HG03039 (cell line): Measurements from ENCODE around the gene CACNA1B.

Experiments
- ATAC-seq: cut with Tn5 transposase; IDR thresholded peaks from one replicate; pipeline ENCODE4 v1.9.1; 2021; ENCODE audit warnings: mild to moderate bottlenecking, moderate library complexity; ENCODE audit not compliant: unreplicated experiment

The CACNA1B gene

DNA sequence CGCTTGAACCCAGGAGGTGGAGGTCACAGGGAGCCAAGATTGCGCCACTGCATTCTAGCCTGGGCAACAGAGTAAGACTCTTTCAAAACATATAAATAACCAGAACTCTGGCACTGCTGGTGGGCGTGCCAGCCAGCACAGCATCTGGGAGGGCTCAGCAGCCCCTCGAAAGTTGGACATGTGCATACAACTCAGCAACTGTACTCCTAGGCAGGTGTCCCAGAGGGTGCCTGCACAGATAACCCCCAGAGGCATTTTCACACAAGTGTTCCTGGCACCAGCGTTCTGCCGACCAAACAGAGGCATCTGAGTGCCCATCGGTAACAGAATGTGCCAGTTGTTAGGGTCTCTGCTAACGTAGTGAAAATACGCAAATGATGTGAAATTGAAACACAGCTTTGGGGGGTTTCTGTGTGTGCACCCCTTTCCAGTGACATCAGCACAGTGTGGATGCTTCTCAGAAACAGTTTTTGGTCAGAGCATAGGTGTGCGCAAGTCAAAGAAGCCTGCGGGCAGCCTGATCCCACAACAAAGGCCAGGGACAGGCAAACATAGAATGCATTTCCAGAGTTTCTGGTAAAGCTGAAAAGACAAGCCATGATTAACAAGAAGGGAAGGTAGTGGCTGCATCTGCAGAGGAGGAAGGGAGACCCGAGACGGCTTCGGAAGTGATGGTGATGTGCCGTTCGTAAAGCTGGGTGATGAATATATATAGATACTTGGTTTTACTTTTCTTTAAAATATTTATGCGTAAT is 190.2 kb downstream of the CACNA1B start:
- no peak for ATAC-seq

DNA sequence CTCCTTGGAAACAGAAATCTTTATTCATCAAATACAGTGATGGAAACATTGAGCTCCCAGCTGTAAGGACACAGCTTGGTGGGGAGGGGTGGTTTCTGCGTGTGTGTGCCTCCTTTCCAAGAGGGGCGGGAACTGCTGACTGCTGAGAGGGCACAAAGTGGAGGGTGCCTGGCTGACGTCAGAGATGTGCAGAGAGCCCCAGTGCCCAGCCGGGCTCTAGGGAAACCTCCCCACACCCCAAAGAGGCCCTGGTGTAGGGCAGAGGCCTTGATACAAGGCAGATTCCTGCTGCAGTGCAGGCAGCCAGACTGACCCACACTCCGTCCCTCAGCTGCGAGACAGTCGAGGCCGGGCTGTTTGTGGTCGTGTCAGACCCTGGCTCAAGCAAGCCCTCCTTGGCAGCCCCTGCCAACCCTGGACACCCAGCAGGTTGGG is 191.0 kb downstream of the CACNA1B start:
- ATAC-seq = no peak

DNA sequence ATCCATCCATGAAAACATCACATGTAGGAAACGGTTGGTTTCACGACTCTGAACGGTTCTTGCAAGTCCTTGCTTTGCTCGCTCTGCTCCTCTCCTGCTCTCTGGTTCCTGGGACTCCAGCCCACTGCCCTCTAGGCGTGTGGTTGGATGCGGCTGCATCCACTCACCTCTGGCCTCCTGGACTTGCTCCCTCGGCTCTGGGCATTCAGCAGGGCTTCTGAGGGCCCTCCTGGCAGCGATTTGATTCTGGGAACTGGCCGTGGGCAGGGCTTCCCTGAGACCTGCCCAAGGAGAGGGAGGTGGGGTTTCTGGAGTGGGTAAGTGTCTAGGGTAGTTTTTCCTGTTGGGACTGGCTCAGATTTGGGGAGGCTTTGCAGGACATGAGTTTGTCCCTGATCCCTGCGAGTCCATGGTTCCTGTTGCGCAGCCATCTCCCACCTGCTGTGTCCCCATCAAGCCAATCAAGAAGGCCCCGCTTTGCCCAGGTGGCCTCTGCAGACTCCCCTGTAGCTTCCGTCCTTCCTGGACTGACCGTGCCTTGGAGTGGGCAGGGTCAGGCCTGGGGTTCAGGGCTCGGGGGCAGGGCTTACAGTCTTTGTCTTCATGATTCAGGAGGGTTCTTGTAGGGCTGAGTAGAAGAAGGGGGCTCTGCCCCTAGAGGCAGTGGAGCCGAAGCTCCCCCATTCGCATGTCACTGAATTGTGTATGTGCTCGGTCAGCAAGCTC is 192.3 kb downstream of the CACNA1B start:
- ATAC-seq = no peak

DNA sequence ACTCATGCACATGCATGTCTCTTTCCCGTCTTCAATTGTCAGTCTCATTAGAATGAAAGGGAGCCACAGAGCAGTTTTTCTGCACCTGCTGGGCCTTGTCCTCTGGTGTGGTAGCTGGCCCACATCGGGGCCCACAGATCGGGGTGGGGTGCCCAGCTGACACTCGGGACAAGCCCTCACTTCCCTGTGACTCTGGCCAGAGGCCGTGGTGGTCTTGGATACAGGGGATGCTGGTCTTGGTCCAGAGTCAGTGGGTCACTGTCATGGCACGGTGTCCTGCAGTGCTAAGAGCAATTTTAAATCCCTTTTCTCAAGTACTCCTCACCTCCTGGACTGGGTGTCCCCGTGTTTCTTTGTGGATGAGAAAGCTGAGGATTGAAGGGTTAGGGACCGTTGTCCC is 193.2 kb downstream of the CACNA1B start:
- ATAC-seq = no peak

DNA sequence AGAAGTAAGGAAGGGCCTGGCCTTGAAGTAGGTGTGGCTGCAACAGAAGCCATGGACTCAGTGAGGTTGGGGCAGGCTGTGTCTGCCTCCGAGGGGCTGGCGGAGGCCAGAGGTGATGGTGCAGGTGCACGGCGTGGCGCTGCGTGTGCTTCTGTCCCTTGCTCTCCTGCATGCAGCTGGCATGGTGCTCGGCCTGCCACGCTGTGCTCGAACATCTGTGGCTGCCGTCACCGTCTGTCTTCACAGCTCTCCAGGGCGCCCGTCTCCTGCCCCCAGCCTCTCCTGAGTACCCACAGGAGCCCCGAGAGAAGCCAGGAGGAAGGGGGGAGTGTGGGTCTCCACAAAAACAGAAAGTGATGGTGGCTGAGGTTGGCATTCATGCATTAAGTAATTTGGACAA is 193.7 kb downstream of the CACNA1B start:
- ATAC-seq = no peak

DNA sequence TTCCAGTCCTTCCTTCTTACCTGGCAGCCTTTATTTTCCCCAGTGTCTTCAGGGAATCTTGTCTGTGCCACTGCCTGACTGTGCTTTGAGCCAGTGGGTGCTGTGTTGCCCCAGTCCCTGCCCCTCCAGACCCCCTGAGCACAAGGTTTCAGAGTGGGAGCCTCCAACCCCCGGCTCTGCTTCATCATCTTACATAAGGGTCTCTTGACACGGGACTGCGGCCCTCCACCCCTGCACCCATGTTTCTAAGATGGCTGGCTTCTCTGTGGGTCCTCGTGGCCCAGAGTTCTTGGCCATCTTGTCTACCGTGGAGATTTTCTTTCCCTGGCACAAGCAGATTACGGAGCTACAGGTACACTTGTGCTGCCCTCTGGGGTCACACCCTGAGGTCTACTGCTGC is 194.1 kb downstream of the CACNA1B start:
- no peak for ATAC-seq

DNA sequence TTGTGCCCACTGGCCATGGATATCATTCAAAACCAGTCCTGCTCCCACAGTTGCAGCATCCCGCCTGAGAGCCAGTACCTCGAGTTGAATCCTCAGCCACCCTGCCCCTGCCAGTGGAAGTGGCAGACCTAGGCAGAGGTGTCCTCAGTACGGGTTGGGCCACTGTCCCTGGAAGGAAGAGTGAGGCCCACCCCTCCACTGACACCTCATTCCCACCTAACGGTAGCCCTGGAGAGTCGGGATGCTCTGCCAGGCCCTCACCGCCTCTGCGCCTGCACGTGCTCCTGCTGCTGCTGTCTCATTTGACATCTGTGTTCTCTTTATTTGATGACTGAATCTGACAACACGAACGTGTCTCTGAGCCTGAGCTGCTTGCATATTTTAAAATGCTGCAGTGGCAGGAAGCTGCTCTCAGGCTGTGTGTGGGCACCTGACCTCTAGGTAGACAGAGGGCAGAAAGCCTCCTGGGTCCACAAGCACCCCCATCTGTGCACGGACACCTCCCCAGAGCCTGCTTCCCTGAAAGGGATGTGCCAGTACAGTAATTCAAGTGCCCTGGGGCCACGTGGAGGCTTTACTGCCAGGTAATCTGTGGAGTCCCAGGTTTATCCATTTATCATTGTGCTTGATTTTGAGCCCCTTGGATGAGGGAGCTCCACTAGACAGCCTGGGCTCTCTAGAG is 194.7 kb downstream of the CACNA1B start:
- ATAC-seq = no peak

DNA sequence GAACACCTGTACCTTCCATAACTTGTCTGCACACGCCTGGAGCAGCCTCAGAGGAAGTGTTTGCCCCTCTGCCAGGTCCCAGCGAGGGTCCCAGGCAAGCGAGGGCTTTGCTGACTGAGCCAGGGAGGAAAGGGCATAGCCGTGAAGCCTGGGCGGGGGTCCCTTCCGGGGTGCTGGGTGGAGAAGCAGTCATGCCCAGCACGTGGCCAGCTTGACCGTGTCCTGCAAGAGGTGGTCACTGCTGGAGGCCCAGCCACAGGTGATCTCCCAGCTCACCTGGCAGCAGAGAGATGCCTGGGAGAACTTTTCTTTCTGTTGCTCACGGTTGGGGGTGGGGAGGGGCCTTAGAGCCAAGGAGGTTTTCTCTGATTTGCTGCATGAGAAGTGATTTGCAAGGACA is 195.3 kb downstream of the CACNA1B start:
- ATAC-seq = no peak

DNA sequence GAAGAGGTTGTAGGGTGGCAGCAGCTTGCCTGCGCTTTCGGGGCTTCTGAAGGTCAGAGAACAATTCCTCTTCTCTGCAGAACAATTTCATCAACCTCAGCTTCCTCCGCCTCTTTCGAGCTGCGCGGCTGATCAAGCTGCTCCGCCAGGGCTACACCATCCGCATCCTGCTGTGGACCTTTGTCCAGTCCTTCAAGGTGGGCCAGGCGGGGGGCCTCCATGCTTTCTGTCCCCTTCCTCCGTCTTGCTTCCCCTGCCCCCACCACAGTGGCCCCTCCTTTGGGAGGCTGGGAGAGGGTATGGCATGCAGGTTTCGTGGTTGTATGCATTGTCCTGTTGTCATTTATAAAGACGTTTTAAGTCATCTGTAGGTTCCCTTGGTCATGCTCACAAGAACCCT is 195.8 kb downstream of the CACNA1B start:
- no peak for ATAC-seq

DNA sequence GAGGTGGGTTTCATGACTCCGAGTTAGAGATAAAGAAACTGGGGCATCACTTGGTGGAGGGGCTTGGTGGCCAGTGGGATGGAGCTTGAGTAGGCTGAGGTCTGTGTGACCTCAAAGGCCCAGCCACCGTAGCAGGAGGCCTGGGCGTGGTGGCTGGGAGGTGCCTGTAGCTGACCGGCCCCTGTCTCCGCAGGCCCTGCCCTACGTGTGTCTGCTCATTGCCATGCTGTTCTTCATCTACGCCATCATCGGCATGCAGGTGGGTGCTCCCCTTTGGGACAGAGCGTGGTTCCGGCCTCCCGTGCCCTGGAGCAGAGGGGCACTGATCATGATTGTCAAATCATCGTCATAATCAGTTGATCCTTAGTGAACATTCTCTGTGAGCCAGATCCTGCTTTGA is 196.2 kb downstream of the CACNA1B start:
- no peak for ATAC-seq

DNA sequence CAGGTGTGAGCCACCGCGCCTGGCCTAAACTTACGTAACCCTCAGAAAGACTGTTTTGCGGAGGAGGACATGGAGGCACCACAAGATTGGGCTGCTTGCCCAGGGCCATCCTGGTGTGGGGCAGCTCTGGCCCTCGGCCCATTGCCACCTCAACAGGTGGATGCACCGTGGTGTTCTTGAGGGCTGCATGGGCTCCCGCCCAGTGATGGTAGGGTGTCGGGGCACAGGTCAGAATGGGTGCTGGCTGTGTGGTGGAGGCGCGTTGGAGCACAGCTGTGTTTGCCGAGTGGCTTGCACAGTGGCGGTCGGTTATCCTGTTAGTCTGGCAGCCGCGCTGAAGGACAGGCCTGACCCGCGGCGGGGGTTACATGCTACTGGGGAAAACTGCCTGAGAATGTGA is 196.9 kb downstream of the CACNA1B start:
- ATAC-seq = no peak

DNA sequence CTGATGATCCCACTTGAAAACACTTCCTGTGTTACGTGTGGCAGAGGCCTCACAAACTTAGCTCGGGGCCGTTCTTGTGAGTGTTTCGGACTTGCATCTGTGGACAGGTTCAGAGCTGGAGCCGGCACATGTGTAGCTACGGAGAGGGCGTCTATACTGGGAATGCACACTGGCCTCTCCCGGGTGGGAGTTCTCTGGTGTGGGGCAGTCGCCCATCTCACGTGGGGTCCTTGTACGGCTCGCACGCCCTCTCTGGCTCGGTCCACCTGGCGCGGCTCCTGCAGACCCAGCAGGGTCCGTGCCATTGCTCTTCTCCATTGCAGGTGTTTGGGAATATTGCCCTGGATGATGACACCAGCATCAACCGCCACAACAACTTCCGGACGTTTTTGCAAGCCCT is 197.9 kb downstream of the CACNA1B start:
- ATAC-seq = no peak

DNA sequence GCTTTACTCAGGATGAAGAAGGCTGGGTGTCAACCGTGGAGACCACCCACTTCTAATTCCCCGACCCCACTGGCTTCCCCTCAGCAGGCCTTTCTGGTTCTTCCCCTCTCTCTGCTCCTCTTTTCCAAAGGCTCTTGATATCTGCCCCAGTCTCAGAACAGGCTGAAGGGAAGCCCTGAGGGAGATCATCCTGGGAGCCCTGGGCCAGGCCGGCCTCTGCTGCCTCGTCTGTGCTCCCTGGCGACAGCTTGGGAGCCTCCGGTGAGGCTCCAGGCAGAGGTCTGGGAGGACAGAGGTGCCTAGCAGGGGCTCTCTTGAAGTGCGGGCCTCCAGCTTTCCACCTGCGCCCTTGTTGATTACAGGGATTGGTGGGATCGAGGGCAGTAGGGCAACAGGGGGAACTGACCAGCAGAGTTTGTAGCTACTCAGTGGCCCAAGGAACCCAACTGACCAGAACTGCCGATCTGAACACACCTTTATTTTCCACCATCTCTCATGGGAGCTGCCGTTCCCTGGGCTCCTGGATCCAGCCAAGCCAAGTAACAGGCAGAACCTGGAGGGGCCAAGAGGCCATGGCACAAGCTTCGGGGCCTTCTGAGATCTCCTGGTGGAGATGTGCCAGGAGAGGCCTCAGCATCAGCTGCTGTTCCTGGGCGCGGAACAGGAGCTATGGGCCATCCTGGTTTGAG is 198.5 kb downstream of the CACNA1B start:
- ATAC-seq = no peak

DNA sequence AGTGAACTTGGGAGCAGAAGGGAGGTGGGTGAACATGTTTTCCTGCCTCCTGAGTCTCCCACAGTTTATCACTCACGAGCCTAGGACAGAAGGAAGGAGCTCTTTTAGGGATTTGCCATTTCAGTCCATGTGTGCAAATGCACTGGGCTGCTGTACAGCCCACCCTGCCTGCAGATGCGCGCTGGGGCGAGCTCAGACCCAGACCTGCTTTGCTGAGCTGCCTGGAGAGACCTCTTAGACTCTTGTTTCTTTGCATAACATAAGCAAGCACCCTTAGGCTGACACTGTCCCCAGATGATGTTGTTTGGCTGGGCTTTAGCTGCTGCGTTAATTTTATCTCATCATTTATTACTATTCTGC is 199.0 kb downstream of the CACNA1B start:
- ATAC-seq = no peak

DNA sequence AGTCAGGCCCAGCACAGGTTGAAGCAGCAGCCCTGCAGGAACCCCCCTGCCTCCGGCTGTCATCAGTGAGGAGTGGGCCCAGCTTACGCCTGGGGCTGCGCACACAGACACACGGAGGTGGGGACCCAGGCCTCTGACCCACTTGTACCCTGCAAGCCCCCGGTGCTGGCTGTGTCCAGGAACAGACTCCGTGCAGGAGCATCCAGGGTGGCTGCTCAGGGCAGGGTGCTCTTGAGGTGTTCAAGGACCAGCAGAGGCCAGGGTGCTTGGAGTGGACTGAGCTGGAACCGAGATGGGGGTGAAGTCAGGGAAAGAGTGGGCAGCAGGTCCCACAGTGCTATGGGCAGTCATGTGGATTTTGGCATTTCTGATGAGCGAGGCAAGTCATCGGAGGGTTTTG is 199.5 kb downstream of the CACNA1B start:
- no peak for ATAC-seq

DNA sequence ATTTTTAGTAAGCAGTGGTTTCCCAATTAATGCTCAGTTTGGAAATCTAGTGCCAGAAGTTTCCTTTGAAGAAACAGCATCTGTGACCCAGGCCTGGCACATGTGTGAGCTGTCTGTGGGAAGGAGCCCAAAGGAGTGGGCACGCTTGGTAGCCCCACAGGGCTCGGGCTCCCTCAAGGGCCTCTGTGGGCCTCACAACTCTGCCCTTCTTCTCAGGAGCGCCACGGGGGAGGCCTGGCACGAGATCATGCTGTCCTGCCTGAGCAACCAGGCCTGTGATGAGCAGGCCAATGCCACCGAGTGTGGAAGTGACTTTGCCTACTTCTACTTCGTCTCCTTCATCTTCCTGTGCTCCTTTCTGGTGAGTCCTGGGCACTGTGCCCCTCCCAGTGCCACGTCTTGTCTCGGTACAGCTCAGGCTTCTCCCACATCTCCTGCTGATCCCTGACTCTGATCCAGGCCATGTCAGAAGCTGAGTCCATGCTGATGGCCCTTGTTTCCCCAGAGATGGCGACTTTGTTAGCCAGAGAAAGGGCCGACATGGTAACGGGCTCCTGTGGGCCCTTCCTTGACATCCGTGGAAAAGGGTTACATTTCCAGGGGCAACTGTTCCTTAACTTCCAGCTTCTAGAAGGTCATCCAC is 200.4 kb downstream of the CACNA1B start:
- ATAC-seq = no peak

DNA sequence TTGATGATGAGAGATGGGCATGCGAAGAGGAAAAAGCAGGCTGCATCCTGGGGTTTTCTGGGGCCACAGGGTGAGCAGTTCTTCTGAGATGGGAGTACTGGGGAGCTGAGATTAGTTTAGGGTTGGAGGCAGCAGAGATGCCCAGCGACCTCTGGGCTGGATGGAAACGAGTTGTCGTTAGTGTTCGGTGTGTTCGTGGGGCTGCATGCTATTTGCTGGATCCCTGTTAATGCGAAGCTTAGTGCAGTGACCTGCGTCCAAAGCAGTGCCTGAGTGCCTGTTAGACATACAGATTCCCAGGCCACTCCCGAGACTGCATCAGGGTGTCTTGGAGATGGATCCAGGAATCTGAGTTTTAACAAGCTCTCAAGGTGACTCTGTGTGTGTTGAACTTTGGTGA is 201.3 kb downstream of the CACNA1B start:
- no peak for ATAC-seq

DNA sequence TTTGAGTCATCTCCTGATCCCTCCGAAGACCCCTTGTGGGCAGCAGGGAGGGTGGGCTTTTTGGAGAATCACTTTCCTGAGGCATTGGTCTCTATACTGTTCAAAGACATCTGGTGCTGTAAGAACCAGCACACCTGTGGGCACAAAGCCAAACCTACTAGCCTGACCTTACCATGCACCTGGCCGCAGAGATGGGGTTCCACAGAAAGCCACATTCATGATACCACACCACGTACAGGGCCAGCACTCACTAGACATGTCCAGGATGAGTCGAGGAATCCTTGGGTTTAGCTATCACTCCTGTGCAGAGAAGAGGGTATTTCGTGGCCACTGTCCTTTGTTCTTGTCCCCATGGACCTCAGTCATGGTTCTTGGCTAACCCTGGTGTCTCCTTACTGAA is 203.4 kb downstream of the CACNA1B start:
- ATAC-seq = no peak

DNA sequence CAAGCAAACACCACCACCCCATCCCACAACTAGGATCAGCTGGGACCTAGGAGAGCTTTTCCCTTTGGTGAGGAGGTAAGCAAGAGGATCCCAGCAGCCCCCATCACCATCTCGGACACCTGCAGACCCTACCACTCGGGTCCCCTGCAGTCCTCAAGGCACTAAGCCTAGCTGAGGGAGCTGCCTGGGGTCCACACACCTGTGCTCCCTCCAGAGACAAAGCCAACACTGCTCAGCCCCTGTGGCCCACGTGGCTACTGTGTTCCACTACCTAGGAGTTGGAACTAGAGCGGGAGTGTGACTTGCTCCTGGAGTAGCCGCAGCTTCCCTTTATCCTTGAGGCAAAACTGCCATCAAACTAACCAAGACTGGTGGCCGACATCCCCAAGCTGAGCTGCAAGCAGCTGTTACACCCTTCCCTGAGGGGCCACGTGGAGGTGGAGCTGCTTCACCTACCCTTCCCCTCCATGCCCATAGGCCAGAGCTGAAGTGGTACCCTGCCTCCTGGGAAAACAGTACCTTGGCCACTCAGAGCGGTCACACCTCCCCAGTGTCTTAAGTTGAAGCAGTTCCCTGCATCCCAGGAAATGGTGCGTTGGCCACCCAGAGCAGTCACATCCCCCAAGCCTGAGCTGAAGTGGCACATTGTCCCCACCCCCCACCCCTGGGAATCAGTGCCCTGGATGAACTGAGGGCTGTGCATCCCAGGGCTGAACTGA is 205.5 kb downstream of the CACNA1B start:
- ATAC-seq = no peak

DNA sequence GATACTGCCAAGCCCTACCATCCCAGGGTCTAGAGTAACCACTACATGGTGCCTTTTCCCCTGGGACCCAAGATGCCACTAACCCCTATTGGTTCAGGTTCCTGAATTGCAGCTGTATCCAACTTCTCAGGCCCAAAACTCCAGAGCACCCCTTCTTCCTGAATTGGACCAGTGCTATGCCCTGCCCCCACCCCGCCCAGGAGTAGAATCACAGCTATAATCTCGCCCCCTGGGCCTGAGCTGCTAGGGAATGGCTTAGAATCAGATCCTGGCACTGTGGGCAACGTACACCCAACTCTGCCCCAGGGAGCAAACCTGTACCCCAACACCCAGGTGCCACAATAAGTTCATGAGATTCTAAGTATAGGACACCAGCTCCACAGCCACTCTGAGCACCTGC is 206.3 kb downstream of the CACNA1B start:
- ATAC-seq = no peak
